ENCODE results near the gene PSPH. TPM values are rescaled to one million over a fixed set of nuclear protein-coding genes. Genes with fewer than 3 reads are reported as not detected.

PSPH gene
- total RNA-seq, 2 donors from 2014 or later = 4.6 to 14.3 TPM

DNA sequence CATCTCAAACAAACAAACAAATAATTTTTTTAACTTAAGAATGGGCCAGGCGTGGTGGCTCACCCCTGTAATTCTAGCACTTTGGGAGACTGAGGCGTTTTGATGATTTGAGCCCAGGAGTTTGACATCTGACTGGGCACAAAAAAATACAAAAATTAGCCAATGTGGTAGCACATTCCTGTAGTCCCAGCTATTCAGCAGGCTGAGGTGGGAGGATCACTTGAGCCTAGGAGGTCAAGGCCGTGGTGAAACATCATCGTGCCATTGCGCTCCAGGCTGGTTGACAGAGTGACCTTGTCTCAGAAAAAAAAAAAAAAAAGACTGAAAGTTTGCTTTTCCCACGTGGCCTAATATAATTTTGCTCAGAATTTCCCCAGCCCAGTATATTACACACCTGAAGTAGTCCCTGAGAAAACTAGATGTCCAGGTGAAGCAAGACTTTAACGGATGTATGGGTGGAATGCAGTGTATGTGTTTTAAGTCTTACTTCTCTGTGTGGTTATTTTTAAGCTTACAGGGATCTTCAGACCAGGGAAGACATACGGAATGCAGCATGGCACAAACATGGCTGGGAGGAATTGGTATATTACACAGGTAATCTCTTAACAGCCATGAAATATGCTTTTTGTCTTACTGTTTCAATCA lies 54.3 kb downstream of the PSPH start:
- no peak for ATAC-seq
- Histone ChIP-seq H3K4me3 (no peak overlapping the region), H3K36me3 (replicated peaks in 1 of 2; ENCODE audit: insufficient read depth in 1 of 2, low read depth in 2 of 2) (peaks cover 0 to 12% of the 10 kb centered on the region in 2 donors), H3K4me1 (no peaks in the 10 kb centered on the region), H3K9me3 (no peaks in the 10 kb centered on the region), H3K27ac (no peak overlapping the region), H3K27me3 (no peaks in the 10 kb centered on the region)
- no peak for DNase-seq
- no peak for TF ChIP-seq POLR2A (IDR thresholded peaks at IDR 0.05)
- TF ChIP-seq, protein P1, sequence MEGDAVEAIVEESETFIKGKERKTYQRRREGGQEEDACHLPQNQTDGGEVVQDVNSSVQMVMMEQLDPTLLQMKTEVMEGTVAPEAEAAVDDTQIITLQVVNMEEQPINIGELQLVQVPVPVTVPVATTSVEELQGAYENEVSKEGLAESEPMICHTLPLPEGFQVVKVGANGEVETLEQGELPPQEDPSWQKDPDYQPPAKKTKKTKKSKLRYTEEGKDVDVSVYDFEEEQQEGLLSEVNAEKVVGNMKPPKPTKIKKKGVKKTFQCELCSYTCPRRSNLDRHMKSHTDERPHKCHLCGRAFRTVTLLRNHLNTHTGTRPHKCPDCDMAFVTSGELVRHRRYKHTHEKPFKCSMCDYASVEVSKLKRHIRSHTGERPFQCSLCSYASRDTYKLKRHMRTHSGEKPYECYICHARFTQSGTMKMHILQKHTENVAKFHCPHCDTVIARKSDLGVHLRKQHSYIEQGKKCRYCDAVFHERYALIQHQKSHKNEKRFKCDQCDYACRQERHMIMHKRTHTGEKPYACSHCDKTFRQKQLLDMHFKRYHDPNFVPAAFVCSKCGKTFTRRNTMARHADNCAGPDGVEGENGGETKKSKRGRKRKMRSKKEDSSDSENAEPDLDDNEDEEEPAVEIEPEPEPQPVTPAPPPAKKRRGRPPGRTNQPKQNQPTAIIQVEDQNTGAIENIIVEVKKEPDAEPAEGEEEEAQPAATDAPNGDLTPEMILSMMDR (IDR thresholded peaks at IDR 0.05) = no peak
- intact Hi-C loops (cut with DNase I) = no loop called here
- 60 to 65% methylated on average over 8 of the region's 8 CpGs for WGBS, 2 donors

DNA sequence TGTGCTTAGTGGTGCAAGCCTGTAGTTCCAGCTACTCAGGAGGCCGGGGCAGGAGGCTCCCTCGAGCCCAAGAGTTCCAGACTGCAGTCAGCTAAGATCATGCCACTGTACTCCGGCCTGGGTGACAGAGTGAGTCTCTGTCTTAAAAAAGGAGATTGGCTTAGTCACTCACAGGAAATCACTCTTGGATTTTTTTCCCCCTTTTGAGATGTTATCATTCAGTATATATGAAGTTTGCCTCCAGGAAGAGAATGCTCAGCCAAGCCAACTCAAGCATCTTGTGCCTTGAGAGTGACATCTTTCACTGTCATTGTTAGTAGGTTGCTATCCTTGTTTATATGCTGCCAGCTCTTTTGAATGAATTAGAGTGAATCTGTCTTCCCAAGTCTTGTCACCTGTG lies 58.9 kb downstream of the PSPH start:
- Histone ChIP-seq H3K4me1 (no peaks in the 10 kb centered on the region), H3K36me3 (replicated peaks in 1 of 2; ENCODE audit: insufficient read depth in 1 of 2, low read depth in 2 of 2) (peaks cover 0 to 10% of the 10 kb centered on the region in 2 donors), H3K27me3 (no peaks in the 10 kb centered on the region), H3K9me3 (no peaks in the 10 kb centered on the region), H3K27ac (no peak overlapping the region), H3K4me3 (no peak overlapping the region)
- ATAC-seq (no peak), DNase-seq (no peak)
- intact Hi-C loops (cut with DNase I) = no loop called here
- 65 to 83% methylated on average over 3 of the region's 3 CpGs for WGBS, 2 donors
- TF ChIP-seq, protein P1 (IDR thresholded peaks at IDR 0.05) = no peak
- no peak for TF ChIP-seq POLR2A (IDR thresholded peaks at IDR 0.05)

DNA sequence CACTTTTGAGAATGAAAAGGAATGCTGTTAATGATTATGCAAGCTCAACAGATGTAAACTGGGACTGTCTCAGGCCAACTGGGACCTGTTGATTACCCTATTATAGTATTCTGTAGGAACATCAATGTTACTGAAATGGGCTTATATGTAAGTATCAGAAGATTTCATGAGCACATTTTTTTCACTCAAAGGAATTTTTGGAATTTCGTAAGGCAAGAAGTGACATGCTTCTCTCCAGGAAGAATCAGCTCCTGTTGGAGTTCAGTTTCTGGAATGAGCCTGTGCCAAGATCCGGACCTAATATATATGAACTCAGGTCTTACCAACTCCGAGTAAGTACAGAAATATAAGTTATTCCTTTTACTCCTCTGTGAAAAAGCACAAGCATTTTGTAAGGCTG lies 67.7 kb downstream of the PSPH start:
- TF ChIP-seq POLR2A (IDR thresholded peaks at IDR 0.05) = no peak
- TF ChIP-seq, protein P1 (IDR thresholded peaks at IDR 0.05) = no peak
- WGBS, 2 donors = 73 to 78% methylated on average over 3 of the region's 3 CpGs
- no peaks in the 10 kb centered on the region for H3K4me1 ChIP-seq
- no peaks in the 10 kb centered on the region for H3K27me3 ChIP-seq
- H3K36me3 ChIP-seq (replicated peaks in 1 of 2; ENCODE audit: insufficient read depth in 1 of 2, low read depth in 2 of 2) = peaks cover 6 to 28% of the 10 kb centered on the region in 2 donors
- no peak for DNase-seq
- no peak overlapping the region for H3K4me3 ChIP-seq
- no peak for ATAC-seq
- intact Hi-C loops (cut with DNase I) = no loop called here
- H3K9me3 ChIP-seq = no peaks in the 10 kb centered on the region
- H3K27ac ChIP-seq = no peak overlapping the region

DNA sequence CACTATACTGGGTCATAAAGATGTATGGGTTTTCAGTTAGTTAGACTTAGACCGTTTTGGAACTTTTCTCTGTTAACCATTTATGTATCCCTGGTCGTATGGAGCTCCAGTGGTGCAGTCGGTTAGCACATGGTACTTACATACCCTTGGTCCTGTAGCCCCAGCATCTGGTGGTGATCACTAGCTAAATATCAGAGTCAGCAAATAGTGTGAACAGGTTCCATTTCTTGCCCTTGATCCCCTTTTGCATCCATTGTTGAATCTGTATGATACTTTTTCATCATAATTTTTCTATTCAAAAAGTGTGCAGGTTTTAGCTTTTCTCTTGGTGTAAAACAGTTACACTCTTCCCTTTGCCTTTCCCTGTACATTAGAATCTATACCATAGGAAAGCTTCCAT lies 71.0 kb downstream of the PSPH start:
- H3K4me3 ChIP-seq = no peak overlapping the region
- no peak for ATAC-seq
- 75 to 79% methylated on average over 3 of the region's 3 CpGs for WGBS, 2 donors
- H3K27ac ChIP-seq = no peak overlapping the region
- H3K36me3 ChIP-seq (replicated peaks in 1 of 2; ENCODE audit: insufficient read depth in 1 of 2, low read depth in 2 of 2) = peaks cover 6 to 25% of the 10 kb centered on the region in 2 donors
- DNase-seq = no peak
- TF ChIP-seq, protein P1 (IDR thresholded peaks at IDR 0.05) = no peak
- TF ChIP-seq POLR2A (IDR thresholded peaks at IDR 0.05) = no peak
- no peaks in the 10 kb centered on the region for H3K9me3 ChIP-seq
- H3K27me3 ChIP-seq = no peaks in the 10 kb centered on the region
- intact Hi-C loops (cut with DNase I) = no loop called here
- no peaks in the 10 kb centered on the region for H3K4me1 ChIP-seq

DNA sequence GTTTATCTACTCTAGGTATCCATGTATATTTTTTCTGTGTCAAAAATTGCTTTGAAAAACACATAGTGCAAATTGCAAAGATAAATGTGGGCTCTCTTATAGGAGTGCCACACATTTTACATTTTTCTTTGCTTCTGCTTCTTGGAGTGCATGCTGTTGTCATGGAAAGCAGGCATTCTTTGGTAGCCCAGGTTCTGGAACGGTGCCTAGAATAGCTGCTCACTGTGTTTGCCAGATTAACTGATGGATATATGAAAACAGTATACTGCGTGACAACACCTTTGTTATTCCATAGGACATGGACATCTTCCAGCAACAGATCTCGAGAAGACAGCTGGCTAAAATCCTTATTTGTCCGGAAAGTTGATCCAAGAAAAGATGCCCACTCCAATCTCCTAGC lies 73.4 kb downstream of the PSPH start:
- Histone ChIP-seq H3K4me1 (no peaks in the 10 kb centered on the region), H3K9me3 (no peaks in the 10 kb centered on the region), H3K27me3 (no peaks in the 10 kb centered on the region), H3K27ac (no peak overlapping the region), H3K4me3 (no peak overlapping the region), H3K36me3 (replicated peaks in 1 of 2; ENCODE audit: insufficient read depth in 1 of 2, low read depth in 2 of 2) (peaks cover 6 to 17% of the 10 kb centered on the region in 2 donors)
- DNase-seq (peak in 3 of 4 donors; percentile 33 to 45 (median 36)), ATAC-seq (no peak)
- no peak for TF ChIP-seq POLR2A (IDR thresholded peaks at IDR 0.05)
- TF ChIP-seq, protein P1 (IDR thresholded peaks at IDR 0.05) = no peak
- WGBS, 2 donors = 31 to 35% methylated on average over 4 of the region's 4 CpGs
- intact Hi-C loops (cut with DNase I) = no loop called here
